Suppressor macrophage treated with lipopolysaccharide for 1 hour (primary cell): ENCODE measurements around the gene HHAT.

Experiments
- DNase-seq, 3 donors: peaks; one replicate each; pipeline ENCODE4 v3.0.0-alpha.2; 2020 to 2022

HHAT gene

DNA sequence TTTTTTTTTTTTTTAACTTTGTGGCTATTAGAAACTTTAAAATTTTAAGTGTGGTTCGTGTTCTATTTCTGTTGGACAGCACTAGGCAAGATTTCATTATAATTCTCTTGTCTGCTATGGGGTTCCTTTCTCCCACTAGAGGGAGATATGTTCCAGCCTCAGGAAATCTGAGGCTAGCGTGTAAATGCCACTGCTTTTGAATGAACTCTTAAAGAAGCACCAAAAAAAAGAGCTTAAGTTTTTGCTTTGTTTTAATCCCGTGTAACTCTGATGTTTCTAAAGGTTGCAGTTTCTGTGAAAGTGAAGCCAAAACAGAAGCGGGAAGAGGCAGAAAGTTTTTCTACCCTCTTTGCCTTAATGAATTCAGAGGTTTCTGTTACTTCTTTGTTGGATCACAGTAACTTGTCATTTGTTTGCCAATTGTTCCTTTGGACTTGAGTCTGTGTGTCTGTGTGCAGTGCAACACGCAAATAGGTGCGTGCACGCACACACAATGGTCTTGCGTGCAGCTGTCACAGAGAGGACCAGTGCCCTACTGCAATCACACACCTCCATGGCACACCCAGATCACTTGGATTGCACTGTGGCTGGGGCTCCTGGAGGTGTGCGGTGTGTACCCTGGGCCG is 32.3 kb downstream of the HHAT start:
- peak in 1 of 3 donors; percentile 38 for DNase-seq

- no peak for DNase-seq
These were observed 33.0 kb downstream of the HHAT start for GRCh38 chr1:210361665-210362064.

- no peak for DNase-seq
These were observed 33.8 kb downstream of the HHAT start for GRCh38 chr1:210362526-210362925.

DNA sequence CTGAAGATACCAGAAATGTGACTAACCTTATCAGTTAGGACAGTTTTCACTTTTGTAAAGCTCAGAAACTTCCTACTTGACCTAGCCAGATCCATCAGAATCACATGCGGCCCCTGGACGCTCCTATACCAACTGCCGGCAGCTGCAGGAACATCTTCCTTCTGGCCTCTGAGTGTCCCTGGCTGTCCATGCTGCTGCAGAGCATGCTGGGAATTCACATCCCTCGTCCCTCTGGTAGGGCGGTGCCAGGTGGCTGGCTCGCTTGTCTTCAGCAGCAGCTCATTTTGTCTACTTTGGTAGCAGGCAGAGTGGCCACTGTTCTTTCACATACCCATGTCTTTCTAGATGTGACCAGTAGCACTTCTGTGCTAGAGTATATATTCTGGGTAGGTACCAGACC is 34.4 kb downstream of the HHAT start:
- no peak for DNase-seq

GRCh38 chr1:210364479-210364878 is 35.8 kb downstream of the HHAT start:
- DNase-seq, result no peak

- DNase-seq, result no peak
These were observed 38.1 kb downstream of the HHAT start for GRCh38 chr1:210366767-210367166.

- no peak for DNase-seq
These were observed 38.9 kb downstream of the HHAT start for GRCh38 chr1:210367566-210367965.

- no peak for DNase-seq
These were observed 40.7 kb downstream of the HHAT start for GRCh38 chr1:210369425-210369824.

GRCh38 chr1:210371916-210372315 is 43.2 kb downstream of the HHAT start:
- DNase-seq, result no peak

- DNase-seq, result no peak
These were observed 43.8 kb downstream of the HHAT start for GRCh38 chr1:210372491-210372890.

DNA sequence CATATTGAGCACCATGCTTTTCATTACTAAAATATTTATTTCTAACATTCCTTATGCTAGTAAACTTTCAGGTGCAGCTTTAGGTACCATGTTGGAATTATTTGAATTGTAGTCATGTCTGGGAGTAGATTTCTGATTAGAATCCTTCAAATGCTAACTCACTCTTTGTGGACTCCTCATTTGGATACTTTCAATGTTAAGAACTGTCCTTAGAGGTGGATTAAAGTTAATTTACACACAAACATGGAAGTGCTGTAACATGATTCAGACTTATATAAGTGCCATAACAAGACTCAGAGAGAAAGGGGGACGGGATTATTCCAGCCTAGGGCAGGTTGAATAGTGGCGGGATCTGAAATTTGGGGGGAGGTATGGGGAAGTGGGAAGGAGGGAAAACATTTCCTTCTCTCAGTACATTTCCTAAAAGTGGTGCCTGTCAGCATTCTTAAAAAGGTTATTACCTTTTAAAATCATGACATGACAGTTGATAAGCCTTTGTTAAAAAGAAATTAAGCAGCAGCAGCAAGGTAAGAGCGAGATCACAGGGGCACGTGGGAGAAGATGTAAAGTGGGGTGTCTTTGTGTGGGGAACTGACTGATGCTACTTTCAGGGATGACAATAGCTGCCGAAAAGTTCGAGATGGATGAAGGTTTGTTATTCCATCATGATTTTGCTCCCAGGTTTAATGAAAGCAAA is 44.4 kb downstream of the HHAT start:
- peak in 1 of 3 donors; percentile 4 for DNase-seq

DNA sequence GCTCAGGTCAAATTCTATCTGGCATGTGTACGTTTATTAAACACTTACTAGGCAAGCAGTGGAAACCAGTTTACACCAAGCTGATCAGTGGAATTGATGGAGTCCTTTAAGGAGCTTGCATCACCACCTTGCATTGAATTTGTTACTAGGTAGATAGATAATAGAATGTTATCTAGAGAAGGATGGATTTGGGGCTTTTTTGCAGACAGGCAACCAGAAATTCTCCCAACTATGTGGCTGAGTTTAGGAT is 44.9 kb downstream of the HHAT start:
- no peak for DNase-seq

GRCh38 chr1:210373878-210374599 is 45.3 kb downstream of the HHAT start:
- DNase-seq, result peak; percentile 59 to 86 (median 76)

- DNase-seq, result no peak
These were observed 45.9 kb downstream of the HHAT start for GRCh38 chr1:210374600-210374953.

GRCh38 chr1:210376836-210377372 is 48.2 kb downstream of the HHAT start:
- no peak for DNase-seq

GRCh38 chr1:210377731-210378333 is 49.1 kb downstream of the HHAT start:
- DNase-seq, result no peak

GRCh38 chr1:210378736-210379135 is 50.0 kb downstream of the HHAT start:
- no peak for DNase-seq

DNA sequence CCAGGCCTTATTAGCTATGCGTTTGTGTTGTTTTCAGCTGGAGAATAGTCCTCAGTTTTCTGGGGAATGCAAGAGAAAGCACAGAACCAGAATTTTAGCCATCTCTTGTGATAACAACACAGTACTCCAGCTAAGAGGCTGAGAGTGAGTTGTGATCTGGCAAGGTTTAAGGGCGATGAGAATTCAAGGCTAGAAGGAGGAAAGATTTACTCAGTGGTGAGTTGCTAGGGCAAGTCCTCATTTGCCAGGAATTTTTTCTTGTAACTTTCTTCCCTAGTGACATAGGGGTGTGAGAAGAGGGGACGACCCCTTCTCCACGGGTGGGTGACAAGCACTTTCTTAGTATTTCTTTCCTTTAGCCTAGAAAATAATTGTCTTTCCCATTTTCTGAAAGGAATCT is 53.2 kb downstream of the HHAT start:
- no peak for DNase-seq

GRCh38 chr1:210384625-210385024 is 55.9 kb downstream of the HHAT start:
- DNase-seq, result no peak

DNA sequence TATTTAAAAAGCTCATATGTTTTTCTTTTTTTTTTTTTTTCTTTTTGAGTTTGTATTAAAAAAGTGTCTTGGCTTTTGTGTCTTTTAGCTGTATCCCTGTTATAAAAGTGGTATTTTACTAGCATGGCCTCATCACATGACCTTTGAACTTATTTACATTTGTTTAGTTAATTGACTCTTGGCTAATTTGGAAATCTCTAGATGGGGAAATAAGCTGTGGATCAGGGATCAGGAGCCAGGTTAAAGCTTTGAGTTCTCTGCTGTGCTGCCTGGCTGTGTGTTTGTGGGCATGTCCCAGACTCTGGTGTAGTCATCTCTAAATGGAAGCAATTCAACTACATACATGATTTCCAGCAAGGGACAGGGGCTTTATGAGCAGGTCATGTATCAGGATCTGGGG is 56.5 kb downstream of the HHAT start:
- DNase-seq, result no peak

DNA sequence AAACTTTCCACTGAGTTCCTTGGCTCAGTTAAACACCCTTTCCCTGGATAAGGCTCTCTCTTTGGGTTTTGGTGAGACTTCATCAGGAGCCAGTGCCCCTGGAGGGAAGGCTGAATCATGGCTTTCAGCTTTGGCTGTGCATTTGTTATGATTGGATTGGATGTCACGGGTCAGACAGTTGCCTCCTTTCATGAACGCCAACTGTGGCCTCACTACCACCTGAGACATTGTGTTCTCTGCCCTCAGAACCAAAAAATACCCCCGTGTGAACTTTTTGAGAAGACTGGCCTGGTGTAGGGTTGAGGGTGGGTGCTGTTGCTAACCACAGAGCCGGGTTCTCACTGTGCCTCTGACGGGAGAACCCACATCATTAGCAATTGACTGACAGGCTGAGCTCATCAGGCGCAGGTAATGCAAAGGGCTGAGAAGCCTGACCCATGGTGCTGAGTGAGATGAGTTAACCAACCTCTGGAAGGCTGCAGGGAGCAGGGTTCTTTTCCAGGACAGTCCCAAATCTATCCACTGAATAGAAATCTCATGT is 65.6 kb downstream of the HHAT start:
- DNase-seq, result no peak

GRCh38 chr1:210396541-210396940 is 67.8 kb downstream of the HHAT start:
- DNase-seq, result no peak

DNA sequence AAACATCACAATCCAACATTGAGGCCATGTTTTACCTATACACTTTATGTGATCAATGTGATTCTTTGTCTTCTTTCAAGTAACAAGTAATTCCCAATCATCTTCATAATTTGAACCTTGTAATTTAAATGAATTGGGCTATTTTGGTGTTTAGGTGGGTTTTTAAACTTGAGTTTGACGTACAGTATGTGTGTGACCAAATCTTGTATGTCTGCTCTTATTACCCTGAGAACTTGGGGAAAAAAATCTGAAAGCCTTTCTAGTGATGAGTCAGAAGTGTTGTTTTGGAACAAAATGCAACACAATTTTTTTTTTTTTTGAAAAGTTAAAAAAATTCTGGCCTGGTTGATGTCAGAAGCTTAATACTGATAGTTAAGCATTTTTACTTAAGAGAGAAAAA is 68.5 kb downstream of the HHAT start:
- no peak for DNase-seq

DNA sequence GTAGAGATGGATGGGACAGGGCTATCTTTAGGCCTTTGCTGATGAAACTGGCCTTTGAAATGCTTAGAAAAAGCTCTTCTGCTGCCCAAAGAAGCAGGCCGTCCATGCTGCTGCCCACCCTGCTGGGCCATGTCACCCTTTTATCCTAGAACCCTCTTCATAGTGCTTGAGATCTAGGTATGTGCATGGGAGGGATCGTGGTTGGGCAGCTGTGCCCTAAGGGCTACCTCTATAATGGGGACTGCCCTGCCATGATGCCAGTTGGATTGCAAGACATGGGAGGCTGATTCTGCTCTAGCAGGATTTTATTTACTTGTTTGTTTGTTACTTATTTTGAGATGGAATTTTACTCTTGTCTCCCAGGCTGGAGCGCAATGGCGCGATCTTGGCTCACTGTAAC is 69.0 kb downstream of the HHAT start:
- DNase-seq, result no peak
